Activated effector memory CD4-positive, alpha-beta T cell treated with anti-CD3 and anti-CD28 coated beads, Interleukin-2, amount 50 U/mL, for 16 hours (primary cell): ENCODE measurements around the gene TRABD.
"Not testable (repeated sequence)": the region's sequence is repeated elsewhere in the genome, so short reads cannot be mapped to it uniquely, and the experiment has no call there.

ENCODE experiments used
- DNase-seq: peaks from one replicate; pipeline ENCODE4 v3.0.0-alpha.2; 2020

TRABD gene

GRCh38 chr22:50189849-50190181, 4.1 kb downstream of the TRABD start:
- DNase-seq: no peak

GRCh38 chr22:50190182-50190940, 4.6 kb downstream of the TRABD start:
- DNase-seq: peak; percentile 91

- peak; percentile 89 for DNase-seq
These were observed 5.4 kb downstream of the TRABD start for GRCh38 chr22:50190941-50191741.

DNA sequence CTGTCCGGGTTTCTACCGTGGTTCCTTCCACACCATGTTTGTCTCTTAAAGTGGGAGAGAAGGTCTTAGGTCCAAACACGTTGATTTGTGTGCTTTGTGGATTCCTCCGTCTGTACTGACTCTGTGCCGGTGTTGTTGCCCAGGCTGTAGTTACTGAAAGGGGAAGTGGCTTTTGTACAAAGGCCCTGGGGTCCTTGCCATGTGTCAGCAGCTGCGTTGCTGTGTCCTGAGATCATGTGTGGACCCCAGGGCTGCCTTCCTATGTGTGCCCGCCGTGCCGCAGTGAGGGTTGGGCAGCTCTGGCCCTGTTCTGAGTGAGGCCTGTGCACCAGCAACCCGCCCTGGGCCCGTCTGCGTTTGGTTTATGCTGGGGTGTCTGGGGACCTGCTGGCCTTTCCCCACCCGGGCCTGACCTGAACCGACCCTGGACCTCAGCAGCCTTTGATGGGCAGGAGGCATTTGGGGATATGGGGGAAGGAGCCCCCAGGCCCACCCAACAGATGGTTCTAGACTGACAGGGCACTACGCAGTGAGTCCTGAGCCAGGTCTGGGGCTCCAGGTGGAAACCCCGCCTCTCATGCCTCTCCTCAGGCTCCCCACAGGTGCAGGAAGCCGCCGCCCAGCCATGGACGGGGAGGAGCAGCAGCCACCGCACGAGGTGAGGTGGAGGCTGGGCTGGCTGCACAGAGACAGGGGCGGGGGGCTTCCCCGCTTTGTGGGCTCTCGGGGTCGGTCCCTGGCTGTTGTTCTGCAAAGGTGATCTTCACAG, 6.9 kb downstream of the TRABD start:
- DNase-seq: peak; percentile 76

- no peak for DNase-seq
These were observed 7.9 kb downstream of the TRABD start for GRCh38 chr22:50193621-50194020.

GRCh38 chr22:50194037-50194805, 8.5 kb downstream of the TRABD start:
- no peak for DNase-seq

DNA sequence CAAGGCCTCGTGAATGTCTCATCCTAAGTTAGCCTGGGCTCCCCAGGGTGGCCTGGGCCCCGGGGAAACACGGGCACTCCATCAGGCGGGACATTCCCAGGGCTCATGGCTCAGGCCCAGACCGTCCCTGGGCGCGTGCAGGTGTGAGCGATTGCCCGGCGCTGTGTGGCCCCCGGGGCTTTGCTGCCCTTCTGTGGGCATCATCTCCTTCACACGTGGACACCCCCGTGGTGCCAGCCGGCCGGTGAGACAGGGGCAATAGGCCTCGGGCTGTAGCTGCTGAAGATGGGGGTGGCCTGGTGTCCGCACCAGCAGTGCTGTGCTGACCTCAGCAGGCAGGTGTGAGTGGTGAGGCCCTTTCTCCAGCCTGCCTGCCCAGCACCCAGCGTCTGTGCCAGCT, 10.5 kb downstream of the TRABD start:
- no peak for DNase-seq

GRCh38 chr22:50197000-50197800, 11.5 kb downstream of the TRABD start:
- DNase-seq: no peak

DNA sequence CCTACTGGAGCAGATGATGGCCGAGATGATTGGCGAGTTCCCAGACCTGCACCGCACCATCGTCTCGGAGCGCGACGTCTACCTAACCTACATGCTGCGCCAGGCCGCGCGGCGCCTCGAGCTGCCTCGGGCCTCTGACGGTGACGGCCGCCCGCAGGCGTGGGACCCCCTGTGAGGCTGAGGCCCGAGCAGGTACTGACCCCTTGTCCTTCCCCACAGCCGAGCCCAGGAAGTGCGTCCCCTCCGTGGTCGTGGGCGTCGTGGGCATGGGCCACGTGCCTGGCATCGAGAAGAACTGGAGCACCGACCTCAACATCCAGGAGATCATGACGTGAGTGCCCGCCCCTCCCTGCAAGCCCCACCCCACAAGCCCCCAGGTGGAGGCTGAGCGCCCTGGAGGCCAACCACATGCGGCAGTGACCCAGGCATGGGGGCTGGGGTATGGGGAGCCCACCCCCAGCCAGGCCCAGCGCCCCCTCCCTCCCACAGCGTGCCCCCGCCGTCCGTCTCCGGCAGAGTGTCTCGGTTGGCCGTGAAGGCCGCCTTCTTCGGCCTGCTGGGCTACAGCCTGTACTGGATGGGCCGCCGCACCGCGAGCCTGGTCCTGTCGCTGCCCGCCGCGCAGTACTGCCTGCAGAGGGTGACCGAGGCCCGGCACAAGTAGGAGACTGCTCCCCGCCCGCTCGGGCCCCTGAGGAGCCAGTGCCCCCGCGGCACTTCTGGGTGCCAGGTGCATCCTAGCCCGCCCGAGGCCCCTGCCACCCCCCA, 12.3 kb downstream of the TRABD start:
- no peak for DNase-seq

GRCh38 chr22:50198624-50199017, 12.9 kb downstream of the TRABD start:
- no peak for DNase-seq

GRCh38 chr22:50199251-50199721, 13.6 kb downstream of the TRABD start:
- DNase-seq: no peak

DNA sequence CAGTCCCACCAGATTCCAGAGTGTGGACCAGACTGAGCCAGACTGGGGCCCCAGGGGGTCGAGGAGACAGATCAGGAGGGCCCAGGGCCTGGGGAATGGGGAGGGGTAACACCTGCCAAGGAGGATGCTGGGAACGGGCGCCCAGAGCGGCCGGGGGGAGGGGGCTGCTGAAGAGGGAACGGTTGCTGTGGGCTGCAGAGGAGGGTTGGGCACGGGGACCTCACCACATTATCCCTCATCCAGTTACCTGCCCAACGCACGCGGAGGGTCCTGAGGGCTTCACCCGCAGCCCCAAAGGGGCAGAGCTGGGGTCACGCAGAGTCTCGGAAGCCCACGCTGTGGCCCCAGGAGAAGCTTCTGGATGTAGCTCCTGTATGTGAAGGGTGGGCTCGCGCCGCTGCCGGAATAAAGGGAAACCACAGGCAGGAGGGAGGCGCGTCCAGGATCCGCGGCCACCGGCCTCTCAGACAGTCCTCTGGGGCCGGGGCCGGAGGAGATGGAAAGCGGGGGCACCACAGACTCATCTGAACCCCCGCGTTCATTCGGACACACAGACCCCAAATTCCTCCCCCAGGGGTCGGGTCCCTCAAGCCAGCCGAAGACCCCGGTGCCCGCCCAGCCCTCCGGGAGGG, 14.2 kb downstream of the TRABD start:
- DNase-seq: no peak

DNA sequence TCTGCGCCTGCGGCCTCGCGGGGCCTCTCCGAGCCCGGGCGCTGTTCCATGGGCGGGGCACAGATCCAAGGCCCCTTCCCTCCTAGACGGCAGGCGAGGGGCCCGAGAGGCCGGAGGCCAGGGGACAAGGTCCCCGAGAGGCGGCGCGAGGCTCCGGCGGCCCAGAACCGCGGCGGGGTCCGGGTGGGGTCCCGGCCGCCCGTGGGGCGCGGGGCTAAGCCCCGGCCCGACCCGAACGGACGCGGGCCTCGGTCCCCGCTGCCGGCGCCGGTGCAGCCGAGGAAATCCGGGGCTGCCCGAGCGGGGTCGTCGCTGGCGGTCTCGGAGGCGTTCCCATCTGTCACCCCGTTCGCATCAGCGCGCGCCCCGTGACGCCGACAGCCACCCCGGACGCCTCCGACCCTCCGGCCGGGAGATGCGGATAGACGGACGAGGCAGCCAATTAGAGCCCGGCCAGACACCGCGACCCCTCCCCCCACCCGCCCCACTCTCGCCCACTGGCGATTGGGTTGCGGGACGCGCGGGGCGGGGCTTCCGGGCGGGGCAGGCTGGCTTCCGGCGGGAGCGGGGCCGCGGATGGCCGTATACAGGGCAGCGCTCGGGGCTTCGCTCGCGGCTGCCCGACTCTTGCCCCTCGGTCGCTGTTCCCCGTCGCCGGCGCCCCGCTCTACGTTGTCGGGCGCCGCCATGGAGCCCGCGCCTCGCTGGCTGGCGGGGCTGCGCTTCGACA, 14.9 kb downstream of the TRABD start, which contains the start of gene SELENOO:
Gene SELENOO, plus strand, starts transcription at position 551 of the 730 bp plus-strand sequence. Its CDS starts 26 bp downstream, at position 577.
- DNase-seq: peak; percentile 96

- DNase-seq: no peak
These were observed 15.7 kb downstream of the TRABD start for GRCh38 chr22:50201191-50202129.

- no peak for DNase-seq
These were observed 16.5 kb downstream of the TRABD start for GRCh38 chr22:50202130-50202666.

GRCh38 chr22:50203288-50203687, 17.6 kb downstream of the TRABD start:
- DNase-seq: no peak

DNA sequence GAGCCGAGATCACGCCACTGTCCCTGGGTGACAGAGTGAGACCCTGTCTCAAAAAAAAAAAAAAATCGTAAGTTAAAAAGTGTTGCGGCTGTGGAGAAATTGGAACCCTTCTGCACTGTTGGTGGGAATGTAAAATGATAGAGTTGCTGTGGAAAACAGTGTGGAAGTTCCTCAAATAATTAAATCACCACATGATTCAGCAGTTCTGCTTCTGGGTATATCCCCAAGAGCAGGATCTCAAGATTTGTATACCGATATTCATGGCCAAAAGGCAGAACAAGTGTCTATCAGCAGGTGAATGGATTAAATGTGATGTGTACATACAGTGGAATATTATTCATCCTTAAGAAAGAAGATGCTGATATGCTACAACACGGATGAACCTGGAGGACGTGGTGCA, 18.9 kb downstream of the TRABD start:
- no peak for DNase-seq

DNA sequence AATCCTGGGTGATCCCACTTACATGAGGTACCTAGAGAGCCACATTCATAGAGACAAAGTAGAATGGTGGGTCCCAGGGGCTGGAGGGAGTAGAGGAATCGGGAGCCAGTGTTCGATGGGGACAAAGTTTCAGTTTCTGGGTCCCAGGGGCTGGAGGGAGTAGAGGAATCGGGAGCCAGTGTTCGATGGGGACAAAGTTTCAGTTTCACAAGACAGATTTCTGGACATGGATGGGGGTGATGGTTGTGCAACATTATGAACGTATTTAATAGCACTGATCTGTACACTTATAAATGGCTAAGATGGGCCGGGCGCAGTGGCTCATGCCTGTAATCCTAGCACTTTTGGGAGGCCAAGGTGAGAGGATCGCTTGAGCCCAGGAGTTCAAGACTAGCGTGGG, 19.3 kb downstream of the TRABD start:
- DNase-seq: not testable (repeated sequence)
